Activated T-helper 2 cell treated with anti-CD3 and anti-CD28 coated beads, Interferon-gamma antibody, Interleukin-2, Interleukin-4, amounts not matched to agents 10 μg/mL and 5 μg/mL and 100 μg/mL, durations not matched to agents 14 hours and 24 hours and 36 hours (primary cell): ENCODE results near the gene DEFB110. TPM values are rescaled to one million over a fixed set of nuclear protein-coding genes. Genes with fewer than 3 reads are reported as not detected.

Experiments
- DNase-seq: peaks from one replicate; pipeline ENCODE4 v3.0.0; 2021; ENCODE audit warnings: low spot score
- H3K27ac Mint-ChIP-seq: one replicate; pipeline ENCODE4 v1.8.0; 2021; ENCODE audit warnings: mixed read lengths
- H3K27me3 Mint-ChIP-seq: one replicate; pipeline ENCODE4 v1.8.0; 2021; ENCODE audit warnings: low read depth, mixed read lengths
- H3K36me3 Mint-ChIP-seq: one replicate; pipeline ENCODE4 v1.8.0; 2021; ENCODE audit warnings: low read depth, mixed read lengths
- H3K4me1 Mint-ChIP-seq: one replicate; pipeline ENCODE4 v1.8.0; 2021; ENCODE audit warnings: low read depth, mixed read lengths
- H3K4me3 Mint-ChIP-seq: one replicate; pipeline ENCODE4 v1.8.0; 2021; ENCODE audit warnings: low read depth, mild to moderate bottlenecking, moderate library complexity, mixed read lengths
- H3K9me3 Mint-ChIP-seq: one replicate; pipeline ENCODE4 v1.8.0; 2021; ENCODE audit warnings: mixed read lengths
- intact Hi-C: fragments of 100-400 bp; cut with micrococcal nuclease; formaldehyde crosslinking; loops from one replicate; pipeline ENCODE4 v1.15.1; 2023
- total RNA-seq: library from RNA; stranded (reverse); gene quantifications from 2 replicates; pipeline ENCODE4 v1.2.3, GENCODE V29; 2022

Gene DEFB110
- total RNA-seq, result not detected in 2 replicates

DNA sequence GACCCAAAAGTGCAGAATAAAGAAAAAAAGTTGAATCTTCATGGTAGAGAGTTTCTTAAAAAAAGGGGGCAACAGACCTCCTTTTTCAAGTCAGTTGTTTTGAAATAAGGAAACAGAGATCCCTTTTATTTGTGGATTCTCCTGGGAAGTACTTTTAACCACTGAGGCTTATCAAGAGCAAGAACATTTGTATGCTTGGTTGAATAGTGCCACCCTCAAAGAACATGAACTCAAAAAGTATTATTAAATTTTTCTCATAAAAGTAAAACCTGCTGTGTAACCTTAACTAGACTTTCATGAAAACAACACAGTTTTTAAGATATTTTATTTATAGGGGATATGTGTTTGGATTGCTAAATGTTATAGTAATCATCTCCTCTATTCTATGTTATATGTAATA, at the start of gene DEFB110:
Gene DEFB110, minus strand, starts transcription at position 101 of the 400 bp plus-strand sequence. Its CDS starts 59 bp downstream, at position 42.
- DNase-seq, result no peak
- H3K36me3 Mint-ChIP-seq, result no peaks in the 10 kb centered on the region
- no peaks in the 10 kb centered on the region for H3K27me3 Mint-ChIP-seq
- H3K27ac Mint-ChIP-seq, result no peak within 1 kb of the TSS
- intact Hi-C loops, result no loop called here
- H3K9me3 Mint-ChIP-seq, result peaks cover 9% of the 10 kb centered on the region
- H3K4me1 Mint-ChIP-seq, result no peaks in the 10 kb centered on the region
- H3K4me3 Mint-ChIP-seq, result no peak within 1 kb of the TSS

DNA sequence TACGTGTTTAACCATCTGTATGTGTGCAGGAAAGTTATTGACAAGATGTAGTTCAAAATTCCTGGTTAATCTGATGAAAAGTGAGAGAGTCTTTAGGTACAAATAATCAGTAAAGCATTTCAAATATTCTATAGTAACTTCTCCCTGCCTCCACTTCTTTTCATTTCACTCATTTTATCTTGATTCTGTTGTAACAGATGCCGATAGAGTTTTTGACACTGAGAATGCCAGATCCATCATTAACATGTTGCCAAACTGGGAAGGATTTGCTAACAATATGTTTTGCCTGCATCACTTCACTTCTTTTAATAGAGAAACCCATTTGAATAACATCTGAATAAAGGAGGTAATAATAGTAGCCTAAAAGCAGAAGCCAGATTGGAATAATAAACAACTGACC, 48.3 kb upstream of the DEFB110 start:
- DNase-seq, result no peak
- Mint-ChIP-seq H3K4me3 (no peak overlapping the region), H3K27me3 (no peaks in the 10 kb centered on the region), H3K36me3 (no peaks in the 10 kb centered on the region), H3K27ac (no peak overlapping the region), H3K4me1 (no peaks in the 10 kb centered on the region), H3K9me3 (no peaks in the 10 kb centered on the region)
- intact Hi-C loops, result no loop called here

DNA sequence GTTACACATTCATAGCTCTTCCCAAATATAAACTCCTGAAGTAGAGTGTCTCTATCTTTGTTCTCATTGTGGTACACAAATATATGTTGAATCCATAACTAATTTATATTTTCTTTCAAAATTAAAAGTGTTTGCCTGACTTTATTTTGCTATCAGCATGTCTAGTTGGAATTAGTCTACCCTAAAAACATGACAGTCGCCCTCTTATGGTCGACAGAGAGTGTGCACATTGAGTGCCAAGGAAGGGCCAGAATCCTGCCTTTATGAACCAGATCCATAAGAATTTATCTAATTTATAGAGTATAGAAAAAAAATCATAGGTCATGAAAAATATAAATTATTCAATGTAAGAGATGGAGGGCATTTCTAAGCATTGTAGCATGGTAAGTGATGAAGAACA, 40.3 kb upstream of the DEFB110 start:
- Mint-ChIP-seq H3K9me3 (no peaks in the 10 kb centered on the region), H3K4me1 (no peaks in the 10 kb centered on the region), H3K27ac (no peak overlapping the region), H3K36me3 (no peaks in the 10 kb centered on the region), H3K27me3 (no peaks in the 10 kb centered on the region), H3K4me3 (no peak overlapping the region)
- no peak for DNase-seq
- intact Hi-C loops, result no loop called here

DNA sequence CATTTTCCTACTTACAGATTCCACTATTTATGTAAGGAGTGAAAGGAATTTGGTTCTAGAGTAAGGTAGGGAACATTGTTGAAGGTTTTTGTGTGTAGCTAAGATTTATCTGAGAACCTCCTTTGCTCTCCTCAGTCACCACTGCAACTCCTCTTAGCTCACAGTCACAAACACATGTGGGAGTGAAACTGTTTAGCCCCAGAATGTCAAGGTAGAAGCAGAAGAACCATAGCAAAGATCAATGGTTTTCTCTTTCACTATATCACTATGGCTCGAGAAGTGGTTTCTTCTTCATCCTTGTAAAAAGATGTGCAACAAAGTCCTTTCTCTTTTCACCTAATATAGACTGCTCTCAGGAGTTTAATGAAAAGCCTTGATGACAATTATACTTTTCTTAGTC, 34.4 kb upstream of the DEFB110 start:
- H3K27me3 Mint-ChIP-seq, result no peaks in the 10 kb centered on the region
- H3K36me3 Mint-ChIP-seq, result no peaks in the 10 kb centered on the region
- H3K4me1 Mint-ChIP-seq, result no peaks in the 10 kb centered on the region
- no peak overlapping the region for H3K27ac Mint-ChIP-seq
- H3K9me3 Mint-ChIP-seq, result no peaks in the 10 kb centered on the region
- H3K4me3 Mint-ChIP-seq, result no peak overlapping the region
- intact Hi-C loops, result no loop called here
- DNase-seq, result no peak

DNA sequence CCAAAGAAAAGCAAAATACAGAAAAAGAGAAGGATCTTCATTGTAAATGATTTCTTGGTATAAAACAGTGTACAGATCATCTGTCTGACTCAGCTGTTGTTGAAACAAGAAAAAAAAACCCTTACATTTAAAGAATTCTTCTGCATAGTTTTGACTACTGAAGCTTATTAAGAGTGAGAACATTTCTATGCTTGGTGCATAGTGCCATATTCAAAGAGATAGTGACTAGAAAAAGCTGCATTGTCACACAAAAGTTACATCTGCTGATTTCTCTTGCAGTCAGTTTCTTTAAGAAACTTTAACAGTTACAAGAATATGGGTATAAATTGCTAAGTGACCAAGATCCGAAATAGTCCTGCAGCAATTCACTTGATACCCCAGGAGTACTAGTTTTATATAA, 28.0 kb upstream of the DEFB110 start, which contains the start of gene DEFB112:
Gene DEFB112, minus strand, starts transcription at position 101 of the 400 bp plus-strand sequence. Its CDS starts 60 bp downstream, at position 41.
- DNase-seq, result no peak
- H3K27me3 Mint-ChIP-seq, result no peaks in the 10 kb centered on the region
- H3K4me3 Mint-ChIP-seq, result no peak within 1 kb of the TSS
- H3K9me3 Mint-ChIP-seq, result no peaks in the 10 kb centered on the region
- intact Hi-C loops, result no loop called here
- no peaks in the 10 kb centered on the region for H3K36me3 Mint-ChIP-seq
- no peak within 1 kb of the TSS for H3K27ac Mint-ChIP-seq
- H3K4me1 Mint-ChIP-seq, result no peaks in the 10 kb centered on the region

DNA sequence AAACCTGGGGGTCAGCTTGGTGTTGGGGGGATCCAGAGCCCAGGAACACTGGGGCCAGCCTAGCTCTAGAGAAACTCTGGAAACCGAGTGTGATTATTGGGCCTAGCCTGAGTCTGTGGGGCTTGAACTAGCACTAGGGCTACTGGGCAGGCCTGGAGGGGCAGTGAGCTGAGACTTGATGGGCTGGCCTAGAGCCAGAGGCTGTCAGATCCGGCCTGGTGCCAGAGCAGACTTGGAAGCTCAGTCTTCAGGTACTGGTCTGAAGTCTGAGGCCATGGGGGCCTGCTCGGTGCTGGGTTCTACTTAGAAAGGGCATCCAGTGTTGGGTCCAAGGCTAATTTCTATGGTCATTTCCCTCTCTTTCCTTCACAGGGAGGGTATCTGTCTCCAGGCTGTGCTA, 25.2 kb upstream of the DEFB110 start:
- no peaks in the 10 kb centered on the region for H3K4me1 Mint-ChIP-seq
- no peaks in the 10 kb centered on the region for H3K27me3 Mint-ChIP-seq
- intact Hi-C loops, result no loop called here
- no peaks in the 10 kb centered on the region for H3K9me3 Mint-ChIP-seq
- H3K27ac Mint-ChIP-seq, result no peak overlapping the region
- H3K36me3 Mint-ChIP-seq, result no peaks in the 10 kb centered on the region
- H3K4me3 Mint-ChIP-seq, result no peak overlapping the region
- no peak for DNase-seq

DNA sequence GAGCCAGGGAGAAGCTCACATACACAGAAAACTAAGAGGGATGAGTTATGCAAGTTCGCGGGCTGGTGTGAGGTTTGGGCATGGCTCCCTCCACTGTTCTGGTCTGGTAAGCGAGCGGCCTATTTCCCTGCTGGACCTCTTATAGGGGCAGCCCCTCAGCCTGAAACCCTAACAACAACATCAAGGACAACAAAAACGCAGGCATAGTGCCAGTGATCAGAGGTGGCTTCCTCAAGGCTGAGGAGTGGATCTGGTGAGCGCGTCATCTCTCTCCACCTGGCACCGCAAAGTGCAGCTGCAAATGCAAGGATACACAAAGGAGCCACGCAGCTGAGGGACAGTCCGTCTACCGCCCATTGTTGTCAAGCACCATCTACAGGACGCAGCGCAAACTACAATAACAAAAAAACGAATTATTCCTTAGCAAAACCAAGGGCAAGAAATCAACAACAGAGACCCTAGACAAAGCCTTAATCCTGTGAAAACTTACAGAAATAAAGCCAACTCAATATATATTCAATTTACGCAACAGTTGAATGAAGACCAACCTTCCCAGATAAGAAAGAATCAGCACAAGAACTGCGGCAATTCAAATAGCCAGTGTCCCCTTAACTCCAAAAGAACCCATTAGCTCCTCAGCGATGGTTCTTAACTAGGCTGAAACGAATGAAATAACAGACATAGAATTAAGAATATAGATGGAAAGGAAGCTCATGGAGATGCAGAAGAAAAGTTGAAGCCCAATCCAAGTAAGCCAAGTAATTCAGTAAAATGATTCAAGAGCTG, 9.2 kb upstream of the DEFB110 start:
- H3K9me3 Mint-ChIP-seq, result peaks cover under 1% of the 10 kb centered on the region
- H3K27ac Mint-ChIP-seq, result no peak overlapping the region
- H3K4me3 Mint-ChIP-seq, result no peak overlapping the region
- no peaks in the 10 kb centered on the region for H3K27me3 Mint-ChIP-seq
- no peaks in the 10 kb centered on the region for H3K36me3 Mint-ChIP-seq
- no peaks in the 10 kb centered on the region for H3K4me1 Mint-ChIP-seq
- intact Hi-C loops, result no loop called here
- DNase-seq, result no peak

DNA sequence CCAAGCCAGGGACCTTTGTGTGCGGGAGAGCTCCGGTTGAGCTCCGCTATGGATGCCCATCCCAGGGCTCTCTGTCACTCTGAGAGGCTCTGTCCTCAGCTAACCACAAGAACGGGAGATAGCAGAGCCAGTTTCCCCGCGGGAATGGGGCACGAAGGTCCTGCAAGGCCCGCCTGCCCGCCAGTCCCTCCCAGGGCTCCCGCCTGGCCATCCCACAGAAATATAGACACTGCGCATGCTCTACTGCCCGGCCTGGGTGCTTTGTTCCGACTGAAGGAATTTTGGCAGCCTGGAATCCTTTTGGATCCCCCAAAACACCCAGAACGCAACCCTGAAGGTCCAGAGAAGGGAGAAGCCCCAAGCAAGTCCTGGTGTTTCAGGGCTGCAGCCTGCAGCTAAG, 8.6 kb upstream of the DEFB110 start:
- intact Hi-C loops, result no loop called here
- DNase-seq, result no peak
- Mint-ChIP-seq H3K9me3 (peaks cover 7% of the 10 kb centered on the region), H3K27me3 (no peaks in the 10 kb centered on the region), H3K36me3 (no peaks in the 10 kb centered on the region), H3K4me3 (no peak overlapping the region), H3K4me1 (no peaks in the 10 kb centered on the region), H3K27ac (no peak overlapping the region)

DNA sequence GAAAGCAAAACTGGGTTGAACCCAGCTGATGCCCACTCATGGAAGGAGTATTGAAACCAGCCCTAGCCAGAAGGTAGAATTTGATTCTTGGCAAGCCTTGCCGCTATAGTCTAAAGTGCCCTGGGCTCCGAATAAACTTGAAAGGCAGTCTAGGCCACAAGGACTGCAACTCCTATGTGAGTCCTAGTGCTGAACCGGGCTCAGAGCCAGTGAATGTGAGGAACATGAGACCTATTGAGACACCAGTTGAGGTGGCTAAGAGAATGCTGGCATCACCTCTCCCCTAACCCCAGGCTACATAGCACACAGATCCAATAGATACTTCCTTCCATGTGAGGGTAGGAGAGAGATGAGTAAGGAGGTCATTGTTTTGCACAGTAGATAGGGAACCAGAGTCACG, 3.5 kb upstream of the DEFB110 start:
- no peaks in the 10 kb centered on the region for H3K27me3 Mint-ChIP-seq
- H3K36me3 Mint-ChIP-seq, result no peaks in the 10 kb centered on the region
- H3K4me3 Mint-ChIP-seq, result no peak overlapping the region
- no peaks in the 10 kb centered on the region for H3K4me1 Mint-ChIP-seq
- H3K27ac Mint-ChIP-seq, result no peak overlapping the region
- no peak for DNase-seq
- H3K9me3 Mint-ChIP-seq, result peaks cover 9% of the 10 kb centered on the region
- intact Hi-C loops, result no loop called here

DNA sequence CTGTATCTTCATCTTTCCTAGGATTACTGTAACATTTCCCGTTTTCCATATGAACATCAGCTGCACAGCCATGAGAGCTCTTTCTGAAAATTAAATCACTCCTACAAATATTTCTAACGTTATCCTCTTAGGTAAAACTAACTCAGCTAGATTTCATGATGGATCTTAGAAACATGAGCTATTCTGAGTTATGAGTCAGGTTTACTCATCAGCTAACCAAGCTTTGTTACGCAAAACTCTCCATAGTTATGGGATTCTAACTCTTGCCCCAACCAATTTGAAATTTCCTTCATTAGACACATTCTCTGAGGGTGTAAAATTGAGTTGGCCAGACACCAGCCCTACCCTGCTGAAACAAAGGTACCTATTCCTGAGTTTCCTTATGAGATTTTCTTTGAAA, 14.0 kb downstream of the DEFB110 start:
- H3K4me1 Mint-ChIP-seq, result no peaks in the 10 kb centered on the region
- intact Hi-C loops, result no loop called here

DNA sequence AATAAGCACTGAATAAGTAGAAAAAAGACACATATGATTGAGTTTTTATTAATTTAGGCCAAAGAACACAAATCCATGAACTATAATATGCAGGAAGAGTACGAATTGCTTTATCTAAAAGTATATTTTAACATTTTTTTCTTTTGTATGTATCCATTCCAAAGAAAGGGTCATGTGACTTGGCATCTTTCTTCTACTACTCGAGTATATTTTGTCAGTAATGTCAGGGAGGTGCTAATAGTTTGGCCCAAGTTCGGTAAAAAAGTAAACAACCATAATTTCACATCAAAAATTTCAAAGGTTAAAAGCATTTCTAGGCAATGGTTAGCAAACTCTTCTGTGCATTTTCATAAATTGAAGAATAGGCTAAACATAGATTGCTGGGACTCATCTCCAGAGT, 18.7 kb downstream of the DEFB110 start:
- Mint-ChIP-seq H3K9me3 (peaks cover 3% of the 10 kb centered on the region), H3K4me1 (no peaks in the 10 kb centered on the region), H3K27ac (no peak overlapping the region), H3K4me3 (no peak overlapping the region), H3K27me3 (no peaks in the 10 kb centered on the region), H3K36me3 (no peaks in the 10 kb centered on the region)
- DNase-seq, result no peak
- intact Hi-C loops, result no loop called here

More for the DNA sequence above, 14.0 kb downstream of the DEFB110 start:
- Mint-ChIP-seq H3K4me3 (no peak overlapping the region), H3K27me3 (no peaks in the 10 kb centered on the region), H3K36me3 (no peaks in the 10 kb centered on the region), H3K9me3 (peaks cover 4% of the 10 kb centered on the region), H3K27ac (no peak overlapping the region)
- no peak for DNase-seq

DNA sequence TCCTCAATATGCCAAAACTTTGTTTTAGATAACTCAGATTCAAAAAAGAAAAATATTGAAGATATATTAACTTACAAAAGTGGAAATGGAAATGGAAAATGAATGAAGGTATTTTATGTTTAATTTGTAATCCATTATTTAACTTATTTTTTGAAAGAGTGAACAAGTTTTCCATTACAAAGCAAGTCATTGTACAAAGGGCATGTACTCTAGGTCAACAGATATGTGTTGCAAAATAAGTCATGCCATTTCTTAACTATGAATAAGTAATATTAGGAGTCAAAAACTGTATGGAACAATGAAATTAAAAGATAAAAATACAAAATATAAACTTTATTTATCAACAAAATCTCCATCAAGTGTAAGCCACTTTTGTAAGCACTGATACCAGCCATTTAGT, 26.5 kb downstream of the DEFB110 start:
- Mint-ChIP-seq H3K27me3 (no peaks in the 10 kb centered on the region), H3K27ac (no peak overlapping the region), H3K4me3 (no peak overlapping the region), H3K9me3 (no peaks in the 10 kb centered on the region), H3K4me1 (no peaks in the 10 kb centered on the region), H3K36me3 (no peaks in the 10 kb centered on the region)
- intact Hi-C loops, result no loop called here
- DNase-seq, result no peak

DNA sequence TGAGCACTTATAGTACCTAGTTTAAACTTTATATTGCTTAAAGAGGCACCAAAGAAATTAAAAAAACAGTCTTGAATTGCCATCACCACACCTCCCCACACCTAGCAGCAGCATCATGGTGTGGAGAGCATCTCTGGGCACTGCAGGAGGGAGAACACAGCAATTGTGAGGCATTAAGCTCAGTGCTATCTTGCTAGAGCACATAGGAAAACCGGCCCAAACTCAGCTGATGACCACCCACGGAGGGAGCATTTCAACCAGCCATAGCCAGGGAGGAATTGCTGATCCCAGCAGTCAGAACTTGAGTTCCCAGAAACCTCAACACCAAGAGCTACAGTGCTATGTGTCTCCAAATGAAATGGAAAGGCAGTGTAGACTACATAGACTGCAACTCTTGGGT, 32.9 kb downstream of the DEFB110 start:
- Mint-ChIP-seq H3K4me3 (no peak overlapping the region), H3K36me3 (no peaks in the 10 kb centered on the region), H3K9me3 (no peaks in the 10 kb centered on the region), H3K27me3 (no peaks in the 10 kb centered on the region), H3K4me1 (no peaks in the 10 kb centered on the region), H3K27ac (no peak overlapping the region)
- no peak for DNase-seq
- intact Hi-C loops, result no loop called here
